GM19438 (cell line): ENCODE results near the gene SYCE3.

Source experiments
- ATAC-seq: cut with Tn5 transposase; IDR thresholded peaks from one replicate; pipeline ENCODE4 v1.9.1; 2021; ENCODE audit warnings: low read depth; ENCODE audit not compliant: unreplicated experiment

Gene SYCE3

GRCh38 chr22:50600967-50601668 is 38.4 kb upstream of the SYCE3 start:
- no peak for ATAC-seq

GRCh38 chr22:50600538-50600937 is 37.8 kb upstream of the SYCE3 start, which contains the start of gene MAPK8IP2:
TSS of gene MAPK8IP2 (plus strand) at chr22:50600793. CDS start at chr22:50600819, 26 bp downstream.
- ATAC-seq: no peak

DNA sequence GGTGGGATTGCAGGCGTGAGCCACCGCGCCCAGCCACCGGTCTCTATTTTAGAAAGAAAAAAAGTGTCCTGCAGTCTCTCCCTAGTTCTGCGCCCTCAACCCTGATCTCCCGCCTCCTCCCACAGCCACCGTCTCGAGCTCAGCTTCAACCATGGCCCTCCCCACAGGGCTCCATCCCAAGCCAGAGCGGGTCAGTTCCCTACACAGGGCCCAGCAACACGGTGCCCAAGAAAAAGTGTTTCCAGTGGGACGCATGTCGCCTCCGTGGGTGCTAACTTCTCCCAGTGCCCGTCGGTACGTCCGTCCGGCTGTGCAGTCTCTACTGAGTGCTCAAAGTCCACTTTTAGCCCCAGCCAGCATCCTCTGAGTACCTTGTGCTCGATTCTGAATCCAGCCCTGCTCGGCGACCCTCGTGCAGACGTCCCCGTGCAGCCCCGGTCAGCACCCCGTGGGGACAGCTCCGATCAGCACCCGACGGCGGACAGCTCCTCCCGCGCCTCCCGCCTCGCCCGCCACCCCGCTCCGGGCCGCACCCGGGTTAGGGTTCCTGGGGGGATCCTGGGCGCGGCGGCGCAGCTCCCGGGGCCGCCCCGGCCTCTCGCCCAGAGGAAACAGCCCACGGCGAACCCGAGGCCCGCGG is 37.2 kb upstream of the SYCE3 start:
- ATAC-seq: no peak

GRCh38 chr22:50597097-50597496 is 34.4 kb upstream of the SYCE3 start:
- no peak for ATAC-seq

DNA sequence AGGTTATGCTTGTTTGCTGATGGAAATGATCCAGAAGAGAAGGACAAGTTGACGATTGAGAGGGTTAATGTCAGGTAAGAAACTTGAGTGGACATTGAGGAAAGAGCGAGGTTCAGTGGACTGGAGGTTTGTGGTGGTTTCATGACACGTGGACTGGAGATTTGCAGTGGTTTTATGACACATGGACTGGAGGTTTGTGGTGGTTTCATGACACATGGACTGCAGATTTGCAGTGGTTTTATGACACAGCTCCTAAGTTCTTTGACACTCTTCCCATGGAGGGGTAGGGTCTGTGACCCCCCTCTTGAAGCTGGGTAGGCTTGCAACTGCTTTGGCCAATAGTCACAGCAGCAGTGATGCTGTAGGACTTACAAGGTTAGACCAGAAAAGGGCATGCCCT is 32.5 kb upstream of the SYCE3 start:
- no peak for ATAC-seq

- ATAC-seq: no peak
These were observed 24.7 kb upstream of the SYCE3 start for GRCh38 chr22:50587407-50587806.

DNA sequence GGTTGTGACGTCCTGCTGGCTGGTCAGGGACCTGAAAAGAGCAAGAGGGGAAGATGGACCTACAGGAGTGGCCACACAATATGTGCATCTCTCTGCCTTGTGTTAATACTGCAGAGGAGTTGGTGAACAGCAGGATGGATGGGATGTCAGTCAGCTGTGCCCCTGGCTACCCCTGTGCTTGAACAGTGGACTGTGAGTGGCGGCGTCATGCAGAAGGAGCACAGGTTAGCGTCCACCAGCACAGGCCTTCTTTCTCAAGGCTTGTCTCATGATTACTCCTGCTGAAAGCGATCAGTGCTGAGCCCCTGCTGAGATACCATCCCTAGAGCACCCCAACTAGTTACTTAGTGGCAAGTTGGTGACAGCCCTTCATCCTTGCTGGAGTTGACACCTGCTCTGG is 23.7 kb upstream of the SYCE3 start:
- ATAC-seq: no peak

GRCh38 chr22:50585781-50586180 is 23.1 kb upstream of the SYCE3 start:
- no peak for ATAC-seq

- no peak for ATAC-seq
These were observed 22.5 kb upstream of the SYCE3 start for GRCh38 chr22:50585238-50585637.

DNA sequence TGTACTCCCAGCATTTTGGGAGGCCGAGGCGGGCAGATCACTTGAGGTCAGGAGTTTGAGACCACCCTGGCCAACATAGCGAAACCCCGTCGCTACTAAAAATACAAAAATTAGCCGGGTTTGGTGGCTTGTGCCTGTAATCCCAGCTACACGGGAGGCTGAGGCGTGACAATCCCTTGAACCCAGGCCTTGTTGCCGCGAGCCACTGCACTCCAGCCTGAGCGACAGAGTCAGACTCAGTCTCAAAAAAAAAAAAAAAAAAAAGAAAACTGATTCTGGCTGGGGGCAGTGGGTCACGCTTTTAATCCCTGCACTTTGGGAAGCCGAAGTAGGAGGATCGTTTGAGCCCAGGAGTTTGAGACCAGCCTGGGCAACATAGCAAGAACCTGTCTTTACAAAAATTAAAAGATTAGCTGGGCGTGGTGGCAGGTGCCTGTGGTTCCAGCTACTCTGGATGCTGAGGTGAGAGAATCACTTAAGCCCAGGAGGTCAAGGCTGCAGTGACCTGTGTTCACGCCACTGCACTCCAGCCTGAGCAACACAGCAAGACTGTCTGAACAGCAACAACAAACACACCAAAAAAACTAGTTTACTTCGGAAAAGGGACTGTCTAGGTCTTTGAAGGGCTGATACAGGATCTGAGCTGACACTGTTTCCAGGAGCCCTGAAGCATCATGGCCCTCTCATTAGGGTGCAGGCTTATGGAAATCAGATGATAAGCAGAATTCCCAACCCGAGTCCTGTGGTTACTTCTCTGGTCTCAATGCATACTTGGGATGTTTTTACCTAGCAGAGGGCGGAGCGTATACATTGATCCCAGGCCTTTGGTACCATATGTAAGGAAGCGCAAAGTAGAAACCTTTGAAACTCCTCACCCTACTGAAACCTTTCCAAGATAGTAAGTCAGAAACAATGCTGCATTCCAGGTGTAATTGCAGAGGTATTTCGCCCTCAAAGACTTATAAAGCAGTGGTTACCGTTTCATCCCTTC is 21.7 kb upstream of the SYCE3 start:
- ATAC-seq: no peak

DNA sequence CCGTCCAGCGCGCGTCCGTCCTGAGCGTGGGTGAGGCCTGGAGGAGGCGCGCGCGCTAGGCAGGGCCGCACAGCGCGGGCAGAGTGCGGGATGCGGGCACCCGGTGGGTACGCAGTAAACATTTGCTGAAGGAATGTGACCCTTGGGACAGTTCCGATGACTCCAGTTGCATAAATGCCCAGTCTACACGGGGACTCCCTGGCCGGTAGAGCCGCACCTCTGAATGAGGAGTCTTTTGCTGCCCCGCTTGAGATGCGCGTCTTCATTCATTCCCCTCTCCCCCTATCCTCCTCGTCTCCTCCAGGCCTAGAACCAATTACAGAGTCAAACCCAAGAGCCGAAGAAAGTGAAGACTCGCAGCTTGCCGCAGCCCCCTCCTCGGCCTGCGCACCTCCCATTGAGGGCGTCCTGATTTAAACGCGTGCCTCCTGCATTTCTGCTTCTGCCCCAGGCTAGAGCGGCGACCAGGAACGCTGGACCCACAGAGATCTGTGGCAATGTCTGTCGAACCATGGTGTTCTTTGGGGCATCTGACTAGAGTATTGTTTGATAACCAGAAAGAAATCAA is 20.7 kb upstream of the SYCE3 start:
- peak; percentile 17 for ATAC-seq

DNA sequence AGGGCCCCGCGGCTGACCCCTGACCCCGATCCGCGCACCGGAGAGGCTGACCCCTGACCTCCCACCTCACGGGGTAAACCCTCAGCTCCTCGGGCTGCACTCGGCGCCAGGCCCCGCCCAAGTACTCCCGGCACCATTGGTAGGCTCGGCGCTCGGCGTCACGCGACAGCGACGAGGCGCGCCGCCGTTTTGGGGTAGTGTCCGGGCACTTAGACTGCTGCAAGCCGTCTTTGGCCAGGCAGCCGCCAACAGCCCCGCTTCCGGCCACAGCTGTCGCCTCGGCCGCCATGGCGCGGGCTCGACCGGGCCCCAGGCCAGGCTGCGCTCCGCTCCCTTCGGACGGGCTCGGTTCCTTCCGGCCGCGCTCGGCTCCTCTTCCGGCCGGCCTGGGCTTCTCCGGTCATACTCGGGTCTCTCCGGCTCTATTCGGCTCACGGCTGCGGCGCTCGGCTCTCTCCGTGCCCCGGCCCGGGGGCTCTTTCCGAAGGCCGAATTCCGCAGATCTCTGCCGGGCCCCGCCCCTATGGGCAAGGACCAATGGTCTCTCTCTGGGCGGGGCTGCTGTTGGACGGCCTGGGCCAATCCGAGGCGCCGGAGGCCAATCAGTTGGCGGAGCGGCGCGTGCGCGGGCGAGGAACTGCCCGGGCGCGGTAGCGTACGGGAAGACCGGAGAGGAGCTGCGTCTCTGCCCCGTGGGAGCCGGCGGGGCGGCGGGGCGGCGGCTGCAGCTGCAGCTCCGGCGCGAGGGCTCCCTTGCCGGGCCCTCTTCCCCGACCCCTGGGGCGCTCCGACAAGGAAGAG is 20.0 kb upstream of the SYCE3 start, which contains the start of gene CHKB:
TSS of gene CHKB (minus strand) at position 357 of the 801 bp plus-strand sequence. CDS start at position 289, 68 bp downstream.
- ATAC-seq: peak; percentile 83

- no peak for ATAC-seq
These were observed 19.3 kb upstream of the SYCE3 start for GRCh38 chr22:50581950-50582492.

GRCh38 chr22:50581031-50581949 is 18.6 kb upstream of the SYCE3 start:
- no peak for ATAC-seq

GRCh38 chr22:50579752-50580151 is 17.0 kb upstream of the SYCE3 start:
- ATAC-seq: no peak

- no peak for ATAC-seq
These were observed 16.1 kb upstream of the SYCE3 start for GRCh38 chr22:50578776-50579310.

GRCh38 chr22:50577987-50578775 is 15.5 kb upstream of the SYCE3 start, which contains the start of gene CPT1B:
TSS of gene CPT1B (minus strand) at chr22:50578427. CDS start at chr22:50577915, 512 bp downstream.
- no peak for ATAC-seq

DNA sequence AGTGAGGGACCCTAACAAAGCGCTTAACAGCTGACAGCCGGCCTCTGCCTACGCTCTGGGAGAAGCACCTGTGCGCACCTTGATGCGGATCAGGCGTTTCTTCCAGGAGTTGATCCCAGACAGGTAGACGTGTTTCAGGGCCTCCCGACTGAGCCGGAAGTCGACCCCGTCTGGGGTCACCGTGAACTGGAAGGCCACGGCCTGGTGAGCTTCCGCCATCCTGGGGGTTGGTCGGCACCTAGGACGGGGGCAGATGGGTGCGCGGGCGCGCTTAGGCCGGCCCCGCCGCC is 14.9 kb upstream of the SYCE3 start:
- no peak for ATAC-seq
